Measurements from ENCODE around the gene QKI.

The QKI gene

DNA sequence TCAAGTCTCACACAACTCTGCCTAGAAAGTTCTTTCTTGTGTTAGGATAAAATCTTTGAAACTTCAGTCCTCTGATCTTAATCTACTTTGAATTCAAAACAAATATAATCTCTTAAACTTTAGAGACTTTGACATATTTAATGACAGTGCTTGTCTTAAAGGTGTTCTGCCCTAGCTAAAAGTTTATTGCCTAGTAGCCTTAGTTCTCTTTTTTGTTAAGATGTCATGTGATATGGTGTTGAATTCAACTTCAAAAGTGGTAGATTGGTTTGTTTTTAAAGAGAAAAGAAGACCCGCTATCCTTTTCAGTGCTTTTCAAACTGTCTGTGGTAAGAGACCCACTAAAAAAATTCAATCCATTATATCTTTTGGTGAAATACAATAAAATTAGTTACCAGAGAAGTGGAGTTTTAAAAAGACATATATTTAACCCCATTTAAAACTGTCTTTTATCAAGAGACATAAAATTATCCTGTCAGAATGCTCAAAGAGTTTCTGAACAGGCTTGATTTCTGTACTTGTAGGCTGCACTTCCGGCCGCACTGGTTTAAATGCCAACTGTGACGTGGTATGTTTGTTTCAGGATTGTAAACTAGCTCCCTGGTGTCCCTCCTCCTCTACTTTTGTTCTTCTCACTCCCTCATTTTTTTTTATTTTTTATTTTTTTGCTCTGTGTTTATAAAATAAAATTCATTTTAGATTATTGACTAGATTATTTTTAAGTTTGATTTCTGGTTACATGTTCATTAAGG is 76.5 kb downstream of the QKI start:
- DNase-seq, result no peak

DNA sequence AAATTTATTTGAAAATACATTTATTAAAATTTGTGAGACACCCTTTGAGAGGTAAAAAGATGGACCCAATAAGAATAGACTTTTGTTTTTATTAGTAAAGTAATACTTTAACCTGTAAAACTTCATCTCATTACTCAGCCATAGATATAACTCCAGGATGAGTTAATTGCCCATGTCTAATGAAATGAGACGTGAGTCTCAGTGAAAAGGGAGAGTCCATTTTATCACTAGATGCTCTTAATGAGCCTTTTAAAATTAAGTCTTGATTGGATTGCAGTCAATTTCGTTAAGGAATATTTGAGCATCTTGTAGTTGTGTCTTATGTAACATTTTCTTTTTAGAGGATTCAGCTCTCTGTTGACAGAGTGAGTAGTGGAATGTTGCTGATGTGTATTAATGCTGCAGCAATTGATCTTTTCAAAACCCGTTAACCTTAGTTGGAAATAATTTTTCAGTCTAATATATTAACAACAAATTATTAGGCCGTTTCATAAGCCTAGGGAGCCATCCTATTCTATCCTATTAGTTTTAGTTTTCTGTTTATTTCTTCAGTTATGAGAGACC is 77.3 kb downstream of the QKI start:
- no peak for DNase-seq

DNA sequence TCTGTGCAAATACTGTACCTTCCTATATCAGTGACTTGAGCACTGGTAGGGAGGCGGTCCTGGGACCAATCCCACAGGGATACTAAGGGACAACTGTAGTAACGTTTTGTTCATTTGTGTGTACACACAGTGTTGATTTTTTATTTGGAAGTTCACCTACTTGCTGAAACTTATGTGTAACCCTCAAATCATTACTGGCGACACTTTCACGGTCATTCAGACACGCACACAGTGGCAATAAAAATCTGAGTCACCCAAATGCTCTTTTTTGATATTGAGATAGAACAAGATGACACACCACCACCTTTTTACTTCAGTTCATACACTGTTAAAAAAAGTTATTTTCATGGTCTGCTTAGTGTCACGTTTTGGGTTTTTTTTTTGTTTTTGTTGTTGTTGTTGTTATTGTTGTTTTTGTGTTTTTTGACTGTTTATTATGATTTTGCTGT is 79.8 kb downstream of the QKI start:
- no peak for DNase-seq

DNA sequence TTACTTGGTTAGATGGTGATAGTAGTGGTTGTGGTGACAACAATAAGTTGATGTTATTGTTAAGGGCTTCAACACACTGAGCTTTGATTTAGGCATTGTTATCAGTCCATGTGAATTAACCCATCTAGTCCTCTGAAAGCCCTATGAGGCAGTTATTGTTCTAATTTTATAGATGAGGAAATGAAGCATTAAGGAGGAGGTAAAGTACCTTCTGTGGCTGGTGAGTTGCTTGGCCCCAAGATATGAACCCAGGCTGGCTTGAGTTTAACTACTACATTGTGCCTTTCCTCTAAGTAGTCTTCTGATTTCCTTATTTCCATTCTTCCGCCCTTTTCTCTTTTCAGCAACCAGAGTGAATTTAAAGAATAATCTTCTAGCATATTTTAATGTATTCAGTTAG is 81.7 kb downstream of the QKI start:
- DNase-seq, result no peak

DNA sequence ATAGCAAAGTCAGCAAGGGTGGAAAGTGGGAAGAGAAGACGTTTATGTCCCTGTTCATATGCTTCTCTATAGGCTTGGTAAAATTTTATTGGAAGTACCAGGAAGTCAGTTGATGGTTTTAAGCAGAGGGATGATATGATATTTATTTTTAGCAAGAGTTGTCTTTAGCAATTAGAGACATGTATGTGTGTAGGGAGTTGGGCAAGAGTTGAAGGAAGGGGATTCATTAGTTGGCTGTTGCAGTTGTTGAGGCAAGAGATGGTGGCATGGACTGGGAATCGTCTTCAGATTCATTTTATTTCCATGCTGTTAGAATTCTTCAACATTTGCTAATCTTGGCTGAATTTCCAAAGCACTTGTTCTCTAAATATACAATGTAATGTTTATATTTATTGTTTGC is 85.6 kb downstream of the QKI start:
- no peak for DNase-seq

DNA sequence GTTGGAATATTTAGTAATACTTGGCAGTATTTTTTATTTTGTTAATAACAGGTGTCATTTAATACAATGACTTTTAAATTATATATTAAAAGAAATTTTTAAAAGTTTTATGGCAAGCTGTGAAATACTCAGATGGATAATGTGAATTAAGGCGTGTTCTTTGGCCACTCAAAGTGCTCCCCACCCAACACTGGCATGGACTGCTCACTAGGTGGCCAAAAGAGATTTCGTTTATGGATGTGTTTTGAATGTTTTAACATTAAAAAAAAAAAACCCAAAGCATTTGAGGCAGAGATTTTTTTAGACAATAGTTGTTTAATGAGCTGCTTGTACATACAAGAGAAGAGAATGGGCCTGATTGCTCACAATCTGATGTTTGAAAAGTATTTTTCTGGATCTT is 86.5 kb downstream of the QKI start:
- DNase-seq, result no peak

DNA sequence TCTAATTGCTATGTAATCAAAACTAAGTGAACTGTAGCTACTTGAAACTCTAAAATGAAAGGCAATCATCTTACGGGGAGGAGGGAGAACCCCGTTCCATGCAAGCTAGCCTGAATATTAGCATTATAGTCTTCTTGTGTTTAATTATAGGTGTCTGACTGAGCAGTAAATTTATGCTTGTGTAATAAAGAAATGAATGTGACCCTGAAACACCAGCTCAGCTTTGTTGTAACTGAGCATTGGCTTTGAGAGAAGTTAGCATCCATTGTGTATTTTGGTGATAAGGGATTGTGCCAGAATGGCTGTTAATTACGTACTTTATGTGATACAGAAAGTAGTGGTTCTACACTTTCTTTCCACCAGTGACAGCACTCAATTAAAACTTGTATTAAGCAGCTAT is 86.9 kb downstream of the QKI start:
- DNase-seq, result no peak

DNA sequence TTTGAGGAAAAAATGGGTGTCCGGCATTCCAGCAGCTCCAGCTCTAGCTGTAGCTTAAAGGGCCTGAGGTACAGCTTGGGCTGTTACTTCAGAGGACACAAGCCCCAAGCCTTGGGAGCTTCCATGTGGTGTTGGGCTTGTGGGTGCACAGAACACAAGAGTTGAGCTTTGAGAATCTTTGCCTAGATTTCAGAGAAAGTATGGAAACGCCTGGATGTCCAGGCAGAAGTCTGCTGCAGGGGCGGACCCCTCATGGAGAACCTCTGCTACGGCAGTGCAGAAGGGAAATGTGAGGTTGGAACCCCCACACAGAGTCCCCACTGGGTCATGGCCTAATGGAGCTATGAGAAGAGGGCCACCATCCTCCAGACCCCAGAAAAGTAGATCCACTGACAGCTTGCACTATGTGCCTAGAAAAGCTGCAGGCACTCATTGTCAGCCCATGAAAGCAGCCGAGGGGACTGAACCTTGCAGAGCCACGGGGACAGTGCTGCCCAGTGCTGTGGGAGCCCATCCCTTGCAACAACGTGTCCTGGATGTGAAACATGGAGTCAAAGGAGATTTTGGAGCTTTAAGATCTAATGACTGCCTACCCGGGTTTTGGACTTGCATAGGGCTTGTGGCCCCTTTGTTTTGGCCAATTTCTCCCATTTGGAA is 90.6 kb downstream of the QKI start:
- no peak for DNase-seq

DNA sequence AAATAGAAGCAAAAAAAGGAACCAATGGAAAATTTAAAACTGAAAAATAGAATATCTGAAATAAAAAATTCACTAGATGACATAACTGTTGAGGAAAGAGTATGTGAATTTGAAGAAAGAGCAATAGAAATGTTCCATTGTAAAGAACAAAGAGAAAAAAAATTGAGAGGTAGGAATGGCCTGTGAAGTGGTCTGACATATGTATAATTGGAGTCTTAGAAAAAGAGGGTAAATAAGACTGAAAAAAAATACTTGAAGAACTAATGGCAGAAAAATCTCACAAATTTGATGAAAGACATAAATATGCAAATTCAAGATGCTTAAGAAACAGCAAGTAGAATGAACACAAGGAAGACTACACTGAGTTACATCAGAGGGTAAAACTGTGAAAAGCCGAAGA is 93.4 kb downstream of the QKI start:
- DNase-seq, result no peak

DNA sequence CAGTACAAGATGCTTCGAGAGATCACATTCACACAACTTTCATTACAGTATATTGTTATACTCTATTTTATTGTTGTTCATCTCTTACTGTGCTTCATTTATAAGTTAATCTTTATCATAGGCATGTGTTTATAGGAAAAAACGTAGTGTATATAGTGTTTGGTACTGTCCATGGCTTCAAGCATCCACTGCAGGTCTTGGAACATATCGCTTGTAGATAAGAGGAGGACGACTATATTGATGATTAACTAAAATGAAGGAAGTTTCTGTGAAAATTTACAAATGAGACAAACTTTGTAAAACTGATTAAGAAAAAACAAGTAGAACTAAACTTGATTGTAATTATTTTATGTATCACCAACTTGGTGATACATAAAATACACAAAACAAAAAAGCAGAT is 98.5 kb downstream of the QKI start:
- DNase-seq, result no peak

DNA sequence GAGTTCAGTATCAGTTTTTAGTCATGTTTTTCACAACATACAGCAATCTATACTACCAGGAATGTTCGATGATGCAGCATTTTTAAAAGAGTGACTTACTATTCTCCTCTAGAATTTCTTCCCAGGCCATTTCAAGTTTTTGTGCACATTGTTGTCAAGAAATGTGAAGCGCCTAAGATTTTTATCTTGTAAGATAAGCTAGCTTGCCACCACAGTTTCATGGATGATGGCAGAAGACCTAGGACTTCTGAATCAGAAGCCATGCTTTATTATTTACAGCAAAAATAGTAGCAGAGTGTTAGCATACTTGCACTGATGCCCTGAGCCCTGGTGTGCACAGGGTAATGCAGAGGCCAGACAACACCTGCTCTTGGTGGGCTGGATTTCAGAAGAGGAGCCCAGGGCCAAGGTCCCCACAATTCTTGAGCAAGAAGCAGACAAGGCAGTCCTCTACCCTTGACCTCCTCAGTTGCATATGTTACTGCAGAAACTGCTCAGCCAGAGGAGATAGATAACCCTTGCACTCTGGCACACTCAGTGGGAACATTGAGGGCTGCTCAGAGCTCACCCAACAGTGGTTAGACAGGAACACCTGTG is 99.2 kb downstream of the QKI start:
- no peak for DNase-seq

DNA sequence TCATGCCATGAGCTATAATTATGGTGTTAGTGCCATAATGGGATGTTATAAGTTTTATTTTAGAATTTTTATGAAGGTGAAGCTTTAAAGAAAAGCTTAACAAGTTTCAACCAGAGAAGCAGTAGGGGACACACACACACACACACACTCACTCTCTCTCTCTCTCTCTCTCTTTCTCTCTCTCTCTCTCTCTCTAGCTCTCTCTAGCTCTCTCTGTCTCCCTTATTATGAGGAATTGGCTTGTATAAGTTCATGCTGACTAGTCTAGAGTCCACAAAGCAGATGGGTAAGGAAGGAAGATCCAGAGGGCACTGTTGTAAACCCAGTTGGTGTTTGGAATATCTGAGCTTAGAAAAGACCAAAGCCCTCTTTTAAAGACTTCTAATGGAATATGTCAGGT is 102.4 kb downstream of the QKI start:
- no peak for DNase-seq

DNA sequence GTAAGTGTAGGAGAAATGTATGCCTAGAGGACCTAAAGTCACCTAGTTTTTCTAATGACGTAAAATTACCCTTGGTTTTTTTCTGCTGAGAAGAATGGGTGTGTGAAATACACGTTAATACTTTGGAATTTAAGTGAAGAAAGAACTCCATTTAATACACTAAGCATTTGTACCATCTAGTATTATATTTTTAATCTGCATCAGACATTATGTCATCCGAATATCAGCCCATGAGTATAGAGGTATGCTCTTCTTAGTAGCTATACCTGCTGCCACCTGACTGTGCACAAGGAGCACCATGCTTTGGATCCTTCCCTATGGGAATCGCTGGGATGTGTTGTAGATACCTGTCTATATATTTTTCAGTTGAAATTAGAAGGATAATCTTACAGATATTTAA is 106.4 kb downstream of the QKI start:
- no peak for DNase-seq

DNA sequence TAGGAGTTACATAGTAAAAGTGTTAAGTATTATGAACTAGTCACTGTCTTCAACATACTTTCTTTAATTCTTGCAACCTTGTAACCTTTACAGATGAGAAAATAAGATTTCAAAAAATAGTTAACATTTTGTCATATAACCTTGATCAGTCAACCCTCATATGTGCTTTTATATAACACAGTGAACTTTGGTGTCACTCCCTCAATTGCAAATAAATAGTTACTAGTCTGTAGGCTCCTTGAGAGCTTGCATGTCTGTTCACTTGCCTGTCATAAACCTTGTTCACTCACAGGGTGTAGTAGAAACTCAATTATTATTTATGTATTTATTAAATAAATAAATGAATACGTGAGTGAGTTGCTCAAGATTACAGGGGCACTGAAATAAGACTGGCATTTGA is 107.5 kb downstream of the QKI start:
- no peak for DNase-seq

DNA sequence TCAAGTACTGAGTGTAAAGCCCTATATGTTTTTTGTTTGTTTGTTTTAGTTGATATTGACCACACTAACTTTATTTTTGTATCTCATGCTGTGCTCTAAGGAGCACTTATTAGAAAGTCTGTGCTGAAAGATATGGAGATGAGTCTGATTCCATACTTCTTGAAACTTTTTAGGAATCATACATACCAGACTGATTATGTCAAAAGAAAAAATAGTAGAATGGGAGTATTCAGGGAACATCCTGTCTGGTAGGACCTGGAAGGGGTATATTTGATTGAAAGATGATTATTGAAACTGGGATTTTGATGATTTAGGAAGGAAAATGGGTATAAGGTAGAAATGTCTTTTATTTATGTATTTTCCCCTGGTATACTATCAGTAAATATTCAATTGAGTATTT is 111.4 kb downstream of the QKI start:
- DNase-seq, result no peak

DNA sequence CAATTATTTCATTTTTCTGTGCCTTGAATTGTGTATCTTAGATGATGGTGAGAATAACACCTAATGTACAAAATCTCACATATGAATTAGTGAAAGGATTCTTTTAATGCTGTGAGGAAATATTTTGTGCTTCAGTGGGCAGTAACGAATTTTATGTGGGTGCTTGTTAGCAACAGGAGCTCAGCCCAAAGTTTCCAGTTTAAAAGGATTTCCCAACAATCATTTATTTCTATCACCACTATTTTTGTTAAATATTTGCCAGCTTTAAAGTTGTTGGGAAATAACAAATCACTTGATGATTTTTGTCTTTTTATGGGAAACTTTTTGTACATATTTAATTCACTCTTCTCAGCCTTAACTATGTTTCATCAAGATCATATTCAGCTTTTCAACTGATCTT is 111.8 kb downstream of the QKI start:
- DNase-seq, result no peak

DNA sequence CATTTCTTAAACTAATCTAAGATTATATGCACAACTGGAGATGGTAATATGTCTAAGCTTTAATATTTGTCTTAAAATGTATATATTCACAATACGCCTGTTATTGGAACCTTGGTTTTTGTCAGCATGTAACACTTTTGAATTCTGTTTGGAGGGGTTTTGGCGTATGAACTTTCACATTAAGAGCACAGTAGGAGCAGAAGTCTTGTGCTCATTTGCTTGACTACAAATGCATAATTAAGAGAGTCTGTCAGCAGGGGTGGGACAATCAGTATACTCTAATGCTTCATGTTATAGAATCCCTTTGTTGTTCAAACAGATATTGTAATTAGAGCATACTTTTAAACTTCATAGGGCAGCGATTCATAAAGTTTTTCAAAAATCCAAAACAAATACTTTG is 112.8 kb downstream of the QKI start:
- no peak for DNase-seq

DNA sequence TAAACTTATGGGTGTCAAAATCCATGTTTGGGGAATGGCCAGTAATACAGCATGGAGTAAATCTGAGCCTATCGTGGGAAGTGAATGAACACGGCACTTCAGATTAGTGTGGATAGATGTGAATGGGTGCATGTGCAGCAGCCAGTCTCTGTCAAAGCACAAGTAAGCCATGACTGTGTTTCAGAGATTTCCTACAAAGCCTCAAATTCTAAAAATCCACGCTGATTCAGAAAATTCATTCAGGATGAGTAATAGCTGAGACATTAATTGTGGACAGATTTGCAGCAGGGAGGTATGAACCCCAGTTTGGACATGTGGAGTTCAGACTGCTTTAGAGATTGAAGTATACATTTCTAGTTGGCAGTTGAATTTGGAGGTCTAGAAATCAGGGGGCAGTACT is 115.1 kb downstream of the QKI start:
- DNase-seq, result no peak

DNA sequence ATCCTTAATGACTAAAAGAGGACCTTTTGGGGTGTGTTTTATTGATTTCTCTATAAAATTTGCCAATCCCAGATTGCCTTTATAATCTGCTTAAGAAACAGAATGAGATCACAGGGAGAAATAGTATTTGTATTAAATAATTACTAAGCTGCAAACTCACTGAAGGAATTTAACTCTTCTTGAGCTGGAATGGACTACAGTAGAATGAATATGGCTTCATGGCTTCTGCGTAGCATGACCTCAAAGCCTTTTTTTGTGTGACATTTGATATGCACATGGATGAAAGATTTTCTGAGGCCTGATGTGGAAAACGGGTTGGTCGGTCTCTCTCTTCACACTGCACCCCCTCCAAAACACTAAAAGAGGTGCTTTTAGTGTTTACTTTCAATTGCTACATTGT is 115.9 kb downstream of the QKI start:
- no peak for DNase-seq

DNA sequence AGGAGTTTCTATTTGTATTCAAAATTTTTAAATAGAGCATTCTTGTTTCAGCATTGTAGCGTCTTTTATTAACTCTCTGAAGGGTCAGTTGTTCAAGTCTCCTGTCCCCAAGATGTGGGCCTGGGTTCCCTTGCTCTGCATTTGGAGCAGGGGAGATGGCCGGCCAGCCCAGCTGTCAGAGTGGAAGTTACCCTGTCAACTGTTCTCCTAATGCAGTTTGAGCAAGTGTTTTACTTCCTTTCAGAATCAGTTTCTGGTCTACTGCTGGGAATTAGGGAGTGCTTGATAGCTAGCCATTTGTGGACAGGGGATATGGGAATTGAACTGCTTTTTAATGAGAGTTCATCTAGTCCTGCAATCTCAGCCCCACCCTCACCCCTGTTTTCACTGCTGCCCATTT is 116.6 kb downstream of the QKI start:
- no peak for DNase-seq

DNA sequence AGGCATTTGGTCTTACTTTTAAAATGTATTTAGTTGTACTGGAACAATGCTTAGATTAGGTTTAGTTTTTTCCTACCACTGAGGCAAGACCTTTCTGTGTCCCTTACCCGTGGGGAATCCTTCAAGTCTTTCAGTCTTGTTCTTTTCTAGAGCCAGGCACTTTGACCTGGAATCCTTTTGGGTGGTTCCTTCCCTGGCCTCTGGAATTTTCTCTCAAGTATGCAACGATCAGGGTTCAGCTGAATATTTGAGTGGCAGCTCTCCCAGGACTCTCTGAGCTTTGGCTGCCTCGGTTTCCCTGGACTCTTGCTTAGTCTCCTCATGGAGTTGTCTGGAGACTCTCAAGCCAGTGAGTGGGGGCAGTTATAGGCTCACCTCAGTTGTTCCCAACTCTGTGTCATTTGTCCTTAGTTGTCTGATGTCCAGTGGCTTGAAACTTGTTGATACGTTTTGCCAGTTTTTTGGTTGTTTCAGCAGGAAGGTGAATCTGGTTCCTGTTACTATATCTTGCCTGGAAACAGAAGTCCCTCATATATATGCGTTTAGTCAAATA is 118.1 kb downstream of the QKI start:
- no peak for DNase-seq

DNA sequence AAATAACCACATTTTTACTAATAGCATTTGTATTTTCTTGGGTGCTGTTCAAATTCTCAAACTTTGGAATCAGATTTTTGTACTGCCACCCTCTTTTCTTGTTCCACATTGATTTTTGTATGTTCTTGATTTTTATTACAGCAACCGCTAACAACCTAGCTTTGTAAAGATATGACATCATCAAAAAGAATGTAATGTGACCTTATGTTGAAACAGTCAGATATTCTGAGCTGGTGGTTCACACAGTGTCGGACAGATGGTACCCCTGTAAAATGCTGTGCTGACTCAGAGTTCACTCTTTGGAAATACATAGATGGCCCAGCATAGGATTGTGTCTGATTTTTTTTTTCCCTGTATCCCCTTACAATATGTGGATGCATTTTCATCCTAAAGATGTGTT is 118.9 kb downstream of the QKI start:
- DNase-seq, result no peak

DNA sequence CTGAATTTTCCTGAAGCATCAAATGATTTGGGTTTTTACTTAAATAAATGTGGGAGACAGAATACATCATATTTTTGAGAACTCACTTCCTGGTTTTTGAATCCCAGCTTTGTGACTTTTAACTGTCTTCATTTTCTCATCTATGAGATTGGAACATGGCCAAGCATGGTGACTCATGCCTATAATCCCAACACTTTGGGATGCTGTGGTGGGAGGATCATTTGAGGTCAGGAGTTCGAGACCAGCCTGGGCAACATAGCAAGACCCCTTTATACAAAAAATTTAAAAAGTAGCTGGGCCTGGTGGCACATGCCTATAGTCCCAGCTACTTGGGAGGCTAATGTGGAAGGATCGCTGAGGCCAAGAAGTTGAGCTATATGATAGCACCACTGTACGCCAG is 122.3 kb downstream of the QKI start:
- no peak for DNase-seq

DNA sequence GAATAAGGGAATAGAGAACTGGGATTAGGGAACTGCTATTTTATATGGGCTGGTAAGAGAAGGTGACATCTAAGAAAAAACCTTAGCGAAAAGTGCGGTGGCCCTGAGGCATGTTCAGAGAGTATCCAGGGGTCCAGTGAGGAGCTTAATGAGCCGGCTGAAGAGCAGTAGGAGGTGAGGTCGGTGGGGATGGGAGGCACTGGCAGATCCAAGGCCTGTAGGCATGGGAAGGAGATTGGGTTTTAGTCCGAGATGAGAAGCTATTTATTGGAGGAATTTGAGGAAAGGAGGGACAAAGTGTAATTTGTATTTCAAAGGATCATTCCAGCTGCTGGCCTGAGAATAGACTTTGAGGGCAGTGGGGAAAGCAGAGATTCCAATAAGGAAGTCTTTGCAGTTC is 123.8 kb downstream of the QKI start:
- DNase-seq, result no peak

All from activated CD4-positive, alpha-beta T cell treated with anti-CD3 and anti-CD28 coated beads, Interleukin-10, Interleukin-2, amounts not matched to agents 100 ng/mL and 50 ng/mL, durations not matched to agents 16 hours and 8 hours (primary cell).